GM21526 (cell line): ENCODE measurements around the gene HMCN2.

Experiments
- ATAC-seq: cut with Tn5 transposase; IDR thresholded peaks from one replicate; pipeline ENCODE4 v1.9.1; 2021; ENCODE audit warnings: moderate library complexity; ENCODE audit not compliant: unreplicated experiment, low FRiP score

HMCN2 gene

GRCh38 chr9:130443456-130443801 lies 177.9 kb downstream of the HMCN2 start:
- no peak for ATAC-seq

DNA sequence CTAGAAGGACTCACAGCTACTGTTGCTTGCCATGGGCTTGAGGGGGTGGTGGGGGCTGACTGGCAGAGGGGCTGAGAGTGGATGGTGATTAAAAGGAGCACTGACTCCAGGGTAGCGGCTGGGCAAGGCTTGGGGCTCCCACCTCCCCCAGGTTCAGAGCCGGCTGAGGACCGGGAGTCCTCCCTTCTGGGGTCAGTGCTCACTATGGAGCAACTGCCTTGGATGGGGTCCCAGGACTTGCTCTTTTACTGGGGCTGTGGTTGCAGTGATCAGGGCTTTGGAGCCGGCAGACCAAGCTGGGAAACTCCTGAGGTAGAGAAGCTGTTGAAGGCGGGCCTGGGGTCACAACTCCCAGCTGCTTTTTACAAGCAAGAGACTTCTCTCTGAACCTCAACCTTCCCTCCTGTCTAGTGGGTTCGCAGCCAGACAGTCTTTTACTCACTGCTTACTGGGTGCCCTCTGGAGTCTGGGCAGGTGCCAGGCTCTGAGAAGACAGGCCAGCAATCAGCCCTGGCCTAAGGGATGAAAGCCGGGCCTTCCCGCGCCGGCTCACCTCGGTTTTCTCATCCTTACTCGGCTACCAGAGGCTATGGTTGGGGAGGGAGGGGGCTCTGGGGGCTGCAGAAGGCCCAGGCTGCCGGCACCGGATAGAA lies 178.4 kb downstream of the HMCN2 start:
- ATAC-seq = no peak

DNA sequence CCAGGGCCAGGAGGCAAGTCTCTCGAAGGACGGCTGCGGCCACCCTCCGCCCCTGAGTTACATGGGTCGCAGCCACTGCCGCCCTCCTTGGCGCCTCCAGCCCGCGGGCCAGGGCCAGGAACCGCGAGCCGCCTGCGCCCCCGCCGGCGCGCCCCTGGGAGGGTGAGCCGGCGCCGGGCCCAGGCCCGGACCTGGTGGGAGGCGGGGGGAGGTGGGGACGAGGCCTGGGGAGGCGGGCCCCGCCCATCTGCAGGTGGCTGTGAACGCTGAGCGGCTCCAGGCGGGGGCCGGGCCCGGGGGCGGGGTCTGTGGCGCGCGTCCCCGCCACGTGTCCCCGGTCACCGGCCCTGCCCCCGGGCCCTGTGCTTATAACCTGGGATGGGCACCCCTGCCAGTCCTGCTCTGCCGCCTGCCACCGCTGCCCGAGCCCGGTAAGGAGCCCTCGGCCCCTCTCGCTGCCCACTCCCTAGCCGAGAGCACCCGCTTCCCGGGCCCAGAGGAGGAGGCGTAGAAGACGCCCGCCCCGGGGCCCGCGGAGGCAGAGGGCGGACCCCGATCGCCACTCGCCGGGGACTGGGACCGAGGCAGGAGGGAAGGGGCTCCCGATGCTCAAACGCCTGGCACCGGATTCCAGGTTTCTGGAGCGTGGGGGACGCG lies 179.1 kb downstream of the HMCN2 start, which contains the start of gene ASS1:
Gene ASS1 (plus strand): TSS at position 397 of the 657 bp plus-strand sequence. CDS start 7,268 bp downstream, outside the sequence.
- no peak for ATAC-seq

DNA sequence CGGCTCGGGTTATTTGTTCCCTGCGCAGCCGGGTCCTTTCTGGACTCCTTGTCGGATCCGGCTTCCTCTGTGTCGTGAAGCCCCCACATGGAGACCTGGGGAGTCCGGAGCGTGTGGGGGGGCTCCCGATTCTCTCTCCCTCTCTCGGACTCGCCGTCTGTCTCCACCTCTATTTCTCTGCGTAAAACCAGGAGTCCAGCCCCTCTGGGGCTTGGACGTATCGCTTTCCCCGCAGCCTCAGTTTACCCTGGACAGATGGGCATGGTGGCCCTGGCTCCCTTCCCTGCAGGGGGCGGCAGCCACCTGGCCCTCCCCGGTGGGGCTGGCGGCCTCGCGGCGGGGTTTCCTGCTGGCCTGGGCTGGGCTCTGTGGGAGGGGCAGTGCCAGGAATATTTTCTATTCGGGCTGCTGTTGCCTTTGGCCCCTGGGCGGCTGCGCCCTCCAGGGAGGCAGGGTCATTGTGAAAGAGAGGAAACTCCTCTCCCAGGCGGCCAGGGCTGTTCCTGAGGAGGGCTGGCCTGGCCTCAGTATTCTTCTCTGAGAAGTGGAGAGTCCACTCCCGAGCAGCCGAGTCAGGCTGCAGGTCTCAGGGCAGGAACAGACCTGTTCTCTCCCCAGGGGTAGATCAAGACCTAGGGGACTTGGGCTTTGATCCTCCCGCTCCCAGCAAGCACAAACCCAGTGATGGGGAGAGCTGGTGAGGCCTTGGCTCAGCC lies 179.9 kb downstream of the HMCN2 start:
- ATAC-seq = no peak

DNA sequence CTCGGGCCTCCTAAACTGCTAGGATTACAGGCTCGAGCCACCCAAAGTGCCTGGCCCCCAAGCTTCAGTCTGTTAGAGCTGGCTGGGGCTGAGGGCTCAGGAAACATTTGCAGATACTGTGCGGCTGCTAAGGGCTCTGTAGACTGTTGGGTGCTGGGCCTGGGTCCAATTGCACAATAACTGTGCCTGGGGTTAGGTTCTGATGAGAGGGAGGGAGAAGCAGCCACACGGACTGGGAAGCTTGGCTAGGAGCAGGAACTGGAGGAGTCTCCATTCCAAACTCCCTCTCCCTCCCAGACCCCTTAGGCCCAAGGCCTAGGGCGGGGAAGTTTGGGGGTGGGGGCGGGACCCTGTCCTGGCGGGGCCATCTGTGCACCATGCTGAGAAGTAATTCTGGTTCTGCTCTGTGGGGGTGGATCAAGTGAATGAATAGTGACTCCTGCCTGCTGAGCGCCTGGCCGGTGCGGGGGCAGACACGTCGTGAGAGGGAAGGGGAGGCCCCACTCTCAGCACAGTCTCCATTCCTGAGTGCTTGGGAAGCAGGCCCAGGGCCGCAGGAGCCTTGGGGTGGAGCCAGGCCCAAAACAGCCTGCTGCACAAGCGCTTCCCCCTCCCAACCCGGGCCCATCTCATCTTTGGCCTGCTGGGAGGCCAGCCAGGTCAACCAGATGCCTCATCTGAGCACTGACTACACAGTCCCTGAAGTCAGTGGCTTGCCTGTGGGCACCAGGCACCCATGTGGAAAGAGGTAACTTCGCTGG lies 180.7 kb downstream of the HMCN2 start:
- no peak for ATAC-seq

GRCh38 chr9:130447193-130447816 lies 181.7 kb downstream of the HMCN2 start:
- no peak for ATAC-seq

GRCh38 chr9:130448035-130448624 lies 182.6 kb downstream of the HMCN2 start:
- no peak for ATAC-seq

DNA sequence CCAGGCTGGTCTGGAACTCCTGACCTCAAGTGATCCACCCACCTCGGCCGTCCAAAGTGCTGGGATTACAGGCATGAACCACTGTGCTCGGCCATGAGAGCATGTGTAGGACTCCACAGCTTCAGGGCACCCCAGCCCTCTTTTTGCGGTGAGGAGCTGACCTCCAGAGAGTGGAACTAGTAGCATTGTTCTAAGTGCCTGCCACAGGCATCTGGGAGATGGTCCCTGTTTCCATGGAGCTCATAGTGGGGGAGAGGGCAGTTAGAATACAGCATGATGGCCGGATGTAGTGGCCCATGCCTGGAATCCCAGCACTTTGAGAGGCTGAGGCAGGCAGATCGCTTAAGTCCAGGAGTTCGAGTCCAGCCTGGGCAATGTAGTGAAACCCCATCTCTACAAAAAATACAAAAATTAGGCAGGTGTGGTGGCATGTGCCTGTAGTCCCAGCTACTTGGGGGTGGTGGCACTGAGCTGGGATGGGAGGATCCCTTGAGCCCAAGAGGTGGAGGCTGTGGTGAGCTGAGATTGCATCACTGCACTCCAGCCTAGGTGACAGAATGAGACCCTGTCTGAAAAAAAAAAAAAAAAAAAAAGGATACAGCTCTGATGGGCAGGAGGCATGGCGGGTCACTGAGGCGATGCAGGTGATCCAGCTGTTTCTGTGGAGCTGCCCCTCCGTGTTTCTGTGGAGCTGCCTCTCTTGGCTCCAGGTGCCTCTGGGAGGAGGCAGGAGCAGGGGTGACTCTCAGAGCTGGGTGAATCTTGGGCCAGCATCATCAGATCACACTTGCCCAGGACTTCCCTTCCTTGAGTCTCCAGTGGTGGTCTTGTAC lies 183.4 kb downstream of the HMCN2 start:
- ATAC-seq = no peak

DNA sequence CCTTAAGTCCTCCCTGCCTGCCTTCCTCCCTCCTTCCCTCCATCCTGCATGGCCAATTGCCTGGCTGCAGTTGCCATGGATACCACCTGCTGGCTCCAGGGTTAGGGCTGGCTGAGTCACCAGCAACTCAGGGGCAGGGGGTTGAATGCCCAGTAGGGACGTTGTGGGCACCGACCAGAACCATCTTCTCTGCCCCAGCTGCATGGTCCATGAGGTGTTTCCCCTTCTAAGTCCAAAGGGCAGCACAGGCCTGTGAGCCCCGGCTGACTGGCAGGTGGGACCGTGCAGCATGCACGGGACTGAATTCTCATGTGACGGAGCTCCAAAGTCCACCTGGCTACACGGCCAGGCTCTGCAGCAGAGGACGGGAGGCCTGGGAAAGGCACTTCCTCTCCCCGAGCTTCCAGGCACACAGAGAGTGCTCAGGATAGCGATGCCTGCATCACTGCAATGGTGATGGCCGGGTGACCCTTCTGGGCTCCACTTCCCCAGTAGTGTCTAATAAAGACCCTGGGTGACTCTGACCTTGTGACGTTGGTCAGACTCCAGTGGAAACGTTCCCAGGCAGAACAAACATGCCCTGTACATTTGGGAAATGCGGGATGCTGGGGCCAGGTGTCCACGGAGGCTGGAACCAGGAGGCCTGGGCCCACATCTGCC lies 184.9 kb downstream of the HMCN2 start:
- ATAC-seq = no peak

GRCh38 chr9:130451004-130451390 lies 185.4 kb downstream of the HMCN2 start:
- ATAC-seq = no peak

DNA sequence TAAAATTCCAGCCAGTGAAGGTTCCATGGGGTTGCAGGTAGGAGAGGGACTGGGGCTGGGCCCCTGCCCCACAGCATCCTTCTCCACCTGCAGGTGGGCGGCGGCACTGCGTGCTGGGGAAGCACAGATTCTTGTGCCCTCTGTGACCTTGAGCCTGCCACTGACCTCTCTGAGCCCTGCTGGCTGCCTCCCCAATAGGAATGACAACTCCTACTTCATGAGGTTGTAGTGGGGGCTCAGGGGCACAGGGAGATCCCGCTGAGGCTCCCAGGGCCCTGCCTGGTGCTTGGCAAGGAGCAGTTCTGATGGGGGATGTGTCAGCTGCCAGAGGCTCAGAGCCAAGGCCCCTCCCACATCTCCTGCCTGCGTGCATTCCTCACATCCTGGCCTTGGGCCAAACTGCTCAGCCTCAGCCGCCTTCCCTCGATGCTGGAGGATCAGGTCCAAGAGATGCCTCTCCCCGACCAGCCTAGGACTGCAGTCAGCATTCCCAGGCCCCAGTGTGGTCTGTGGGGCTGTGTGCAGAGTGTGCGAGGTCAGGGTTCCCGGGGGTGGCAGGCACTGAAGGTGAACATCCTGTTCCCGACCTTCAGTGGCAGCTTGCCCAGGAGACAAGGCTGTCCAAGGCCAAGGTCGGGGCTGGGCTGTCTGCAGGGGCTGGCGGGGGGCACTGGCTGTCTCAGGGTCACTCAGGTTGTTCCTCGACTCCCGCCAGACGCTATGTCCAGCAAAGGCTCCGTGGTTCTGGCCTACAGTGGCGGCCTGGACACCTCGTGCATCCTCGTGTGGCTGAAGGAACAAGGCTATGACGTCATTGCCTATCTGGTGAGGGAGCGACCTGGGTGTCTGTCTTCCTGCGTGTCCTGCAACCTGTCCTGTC lies 186.2 kb downstream of the HMCN2 start:
- no peak for ATAC-seq

DNA sequence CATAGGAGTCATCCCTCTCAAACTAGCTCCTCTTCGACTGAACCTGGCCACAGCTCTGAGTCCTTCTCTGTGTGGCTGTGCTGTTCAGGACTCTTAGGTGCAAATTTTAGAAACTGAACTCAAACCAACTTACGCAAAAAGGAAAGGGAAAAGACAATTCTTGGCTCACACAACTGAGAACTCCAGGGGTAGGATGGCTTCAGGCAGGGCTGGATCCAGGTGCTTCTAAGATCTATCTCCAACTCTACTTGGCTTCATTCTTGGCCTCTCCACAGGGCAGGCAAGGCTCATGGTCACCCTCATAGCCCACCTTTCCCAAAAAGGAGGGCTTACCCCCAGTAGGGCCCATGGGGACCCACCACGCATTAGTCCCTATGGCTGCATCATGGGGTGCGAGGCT lies 187.3 kb downstream of the HMCN2 start:
- no peak for ATAC-seq

DNA sequence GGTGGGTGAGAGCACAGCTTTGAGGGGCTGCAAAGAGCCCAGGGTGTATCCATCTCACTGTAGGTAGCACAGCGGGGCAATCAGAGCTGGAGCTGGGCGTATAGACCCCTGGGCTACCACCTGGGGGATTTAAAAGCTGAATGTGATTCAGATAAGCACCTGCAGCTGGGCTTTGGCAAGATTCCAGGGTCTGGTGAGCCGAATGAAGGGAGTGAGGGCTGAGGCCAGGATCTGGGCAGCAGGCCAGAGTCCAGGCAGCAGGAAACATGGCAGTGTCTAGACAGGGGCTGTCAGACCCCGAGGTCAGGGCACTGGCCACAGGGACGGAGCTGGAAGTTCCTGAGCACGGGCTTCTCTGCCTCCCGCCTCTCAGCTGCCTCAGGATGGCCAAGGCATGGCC lies 187.9 kb downstream of the HMCN2 start:
- ATAC-seq = no peak

- no peak for ATAC-seq
These were observed 188.7 kb downstream of the HMCN2 start for GRCh38 chr9:130454096-130454811.

DNA sequence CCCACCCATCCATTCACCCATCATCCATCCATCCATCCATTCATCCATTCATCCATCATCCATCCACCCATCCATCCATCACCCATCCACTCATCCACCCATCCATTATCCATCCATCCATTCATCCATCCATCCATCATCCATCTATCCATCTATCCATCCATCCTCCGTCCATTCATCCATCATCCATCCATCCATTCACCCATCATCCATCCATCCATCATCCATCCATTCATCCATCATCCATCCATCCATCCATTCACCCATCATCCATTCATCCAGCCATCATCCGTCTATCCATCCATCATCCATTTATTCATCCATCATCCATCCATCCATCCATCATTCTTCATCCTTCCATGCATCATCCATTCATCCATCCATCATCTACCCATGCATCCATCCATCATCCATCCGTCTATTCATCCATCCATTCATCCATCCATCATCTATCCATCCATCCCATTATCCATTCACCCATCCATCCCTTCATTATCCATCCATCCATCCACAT lies 189.3 kb downstream of the HMCN2 start:
- ATAC-seq = no peak

- no peak for ATAC-seq
These were observed 192.7 kb downstream of the HMCN2 start for GRCh38 chr9:130458027-130458803.

DNA sequence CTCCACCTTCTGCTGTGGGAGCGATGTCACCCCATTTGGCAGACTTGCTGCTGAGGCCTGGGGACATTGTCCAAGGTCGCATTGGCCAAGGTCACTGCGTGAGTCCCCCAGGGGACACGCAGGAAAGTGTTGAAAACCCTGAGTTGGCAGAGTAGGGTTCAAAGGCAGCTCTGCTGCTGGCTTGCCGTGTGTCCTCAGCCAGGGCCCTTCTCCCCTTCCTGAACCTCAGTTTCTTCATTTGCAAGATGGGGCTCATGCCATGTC lies 193.2 kb downstream of the HMCN2 start:
- ATAC-seq = no peak
